ENCODE results near the gene SUFU.

The SUFU gene

DNA sequence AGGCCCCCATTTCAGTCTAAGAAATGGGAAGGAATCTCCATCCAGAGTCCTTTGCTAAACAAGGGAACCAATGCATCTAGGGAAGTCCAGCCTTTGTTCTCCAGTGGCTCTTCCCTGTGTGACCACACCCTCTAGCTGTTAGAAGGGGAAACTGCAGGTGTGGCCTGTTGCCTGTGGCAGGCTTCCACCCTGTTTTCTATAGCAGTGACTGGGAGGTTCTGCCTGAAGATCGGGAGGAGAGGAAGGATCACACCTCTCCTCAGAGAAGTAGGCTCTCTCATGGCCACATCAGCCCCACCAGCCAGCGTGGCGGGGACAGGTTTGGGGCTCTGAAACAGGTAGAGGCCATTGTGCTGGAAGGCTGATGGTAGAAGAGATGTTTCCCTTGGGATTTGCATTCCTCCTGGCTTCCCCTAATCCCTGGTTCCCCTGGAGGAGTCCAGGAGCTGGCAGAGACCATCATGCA lies 92.8 kb downstream of the SUFU start:
- DNase-seq (ENCODE audit: low read depth in 2 of 2), result no peak

DNA sequence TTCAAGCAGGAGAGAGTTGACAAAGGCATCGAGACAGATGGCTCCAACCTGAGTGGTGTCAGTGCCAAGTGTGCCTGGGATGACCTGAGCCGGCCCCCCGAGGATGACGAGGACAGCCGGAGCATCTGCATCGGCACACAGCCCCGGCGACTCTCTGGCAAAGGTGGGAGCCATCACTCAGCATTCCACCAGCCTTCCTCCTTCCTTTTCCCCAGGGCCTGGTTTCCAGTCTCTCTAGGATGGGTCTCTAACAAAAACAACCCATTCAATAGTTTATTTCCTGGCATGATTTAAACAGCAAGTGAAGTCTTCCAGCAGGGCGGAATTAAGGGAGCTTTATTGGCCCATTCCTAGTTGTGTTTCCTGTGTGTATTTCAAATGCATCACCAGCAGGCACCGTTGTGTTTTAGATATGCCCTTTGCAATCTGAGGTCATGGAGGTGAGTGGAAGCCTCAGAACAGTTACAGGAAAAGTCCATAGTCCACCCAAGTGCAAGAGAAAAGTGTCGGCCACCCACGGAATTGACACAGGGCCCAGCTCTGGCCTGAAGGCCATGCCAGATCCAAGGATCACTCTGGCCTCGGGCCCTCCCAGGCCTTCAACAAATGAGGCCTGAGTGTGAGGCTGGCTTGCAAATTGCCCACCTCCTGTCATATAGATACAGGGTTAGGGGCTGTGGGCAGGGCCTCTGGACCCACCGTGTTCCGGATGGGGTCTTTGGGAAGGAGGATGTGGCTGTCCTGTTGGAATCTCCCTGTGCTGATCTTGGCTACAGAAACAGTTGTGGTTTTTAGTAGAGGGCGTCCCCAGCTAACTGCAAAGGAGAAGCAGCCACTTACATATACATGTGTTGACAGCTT lies 93.6 kb downstream of the SUFU start:
- no peak for DNase-seq (ENCODE audit: low read depth in 2 of 2)

DNA sequence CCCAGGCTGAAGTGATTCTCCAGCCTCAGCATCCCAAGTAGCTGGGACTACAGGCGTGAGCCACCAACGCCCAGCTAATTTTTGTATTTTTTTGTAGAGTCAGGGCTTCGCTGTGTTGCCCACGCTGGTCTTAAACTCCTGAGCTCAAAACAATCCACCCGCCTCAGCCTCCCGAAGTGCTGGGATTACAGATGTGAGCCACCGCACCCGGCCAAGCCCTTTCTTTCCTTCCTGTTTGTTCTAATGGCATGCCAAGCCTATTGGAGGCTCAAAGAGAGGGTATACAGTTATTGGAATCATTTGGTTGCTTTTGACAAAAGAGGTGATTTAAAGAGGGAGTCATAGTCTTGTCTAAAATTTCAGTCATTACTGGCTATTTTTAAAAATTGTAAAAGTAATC lies 94.5 kb downstream of the SUFU start:
- DNase-seq (ENCODE audit: low read depth in 2 of 2), result no peak

DNA sequence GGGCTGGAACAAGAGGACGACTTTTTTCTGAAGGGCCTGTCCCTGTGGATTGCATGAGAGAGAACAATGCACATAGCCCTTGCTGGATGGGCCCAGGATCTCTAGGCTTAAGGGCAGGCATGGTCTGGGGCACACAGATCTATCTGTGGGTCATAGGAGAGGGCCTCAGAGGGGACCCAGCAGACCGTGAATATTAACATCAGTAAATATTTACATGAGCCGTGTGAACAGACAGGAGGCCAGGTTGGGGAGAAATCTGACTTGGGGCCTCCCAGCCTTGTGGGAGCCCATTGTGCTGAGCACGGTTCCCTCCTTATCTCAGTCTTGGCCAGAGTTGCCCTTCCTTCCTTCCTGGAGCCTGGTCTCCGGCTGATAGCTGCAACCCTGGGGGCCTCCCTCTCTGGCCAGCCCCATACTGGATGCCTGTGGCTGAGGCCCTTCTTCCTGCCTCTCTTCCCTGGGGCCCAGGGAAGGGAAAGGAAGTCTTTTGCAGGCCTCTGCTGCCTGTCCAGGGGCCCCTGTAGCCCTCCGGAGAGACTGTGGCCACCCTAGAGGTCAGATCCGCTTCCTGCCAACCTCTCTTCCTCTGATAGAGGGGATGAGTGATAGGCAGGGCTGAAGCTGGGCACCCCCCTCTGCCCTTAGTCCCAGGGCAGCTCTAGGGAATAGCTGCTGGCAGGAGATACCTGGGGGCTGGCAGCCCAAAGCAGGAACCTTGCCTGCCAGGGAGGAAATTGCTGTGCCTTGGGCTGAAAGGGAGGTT lies 96.0 kb downstream of the SUFU start:
- no peak for DNase-seq (ENCODE audit: low read depth in 2 of 2)

DNA sequence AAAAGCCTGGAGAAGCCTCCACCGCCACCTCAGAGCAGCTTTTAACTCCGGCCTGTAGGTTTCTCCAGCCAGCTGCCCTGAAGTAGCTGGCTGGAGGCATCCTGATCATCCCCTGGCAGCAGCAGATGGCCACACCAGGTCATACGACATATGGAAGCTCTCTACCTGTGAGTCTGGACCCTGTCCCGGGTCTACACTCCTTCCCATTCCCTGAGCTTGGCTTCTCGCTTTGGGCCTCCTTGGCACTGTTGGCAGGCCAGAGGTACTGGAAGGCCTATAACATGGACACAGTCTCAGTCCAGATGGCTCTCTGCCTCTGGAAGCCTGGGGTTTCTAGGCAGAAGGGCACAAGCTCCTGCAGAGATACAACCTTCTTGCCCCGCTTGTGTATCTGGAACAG lies 97.0 kb downstream of the SUFU start:
- no peak for DNase-seq (ENCODE audit: low read depth in 2 of 2)

DNA sequence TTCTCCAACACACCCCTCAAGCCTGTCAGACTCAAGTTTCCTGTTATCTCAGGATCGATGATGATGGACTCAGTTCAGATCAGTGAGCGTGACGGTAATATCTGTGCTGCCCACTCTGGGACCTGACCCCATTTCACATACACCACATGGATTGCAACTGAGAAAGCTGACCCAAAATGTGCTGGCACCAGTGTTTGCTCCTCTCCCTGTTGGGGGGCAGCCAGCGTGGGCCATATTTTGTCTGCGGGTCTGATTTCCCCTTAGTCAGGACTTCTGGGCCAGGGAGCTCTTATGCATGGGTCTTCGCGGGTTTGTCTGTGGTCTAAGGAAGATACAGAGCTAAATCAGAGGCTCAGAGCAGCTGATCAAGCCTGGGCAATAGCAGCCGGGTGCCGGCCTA lies 97.9 kb downstream of the SUFU start:
- DNase-seq (ENCODE audit: low read depth in 2 of 2), result no peak

DNA sequence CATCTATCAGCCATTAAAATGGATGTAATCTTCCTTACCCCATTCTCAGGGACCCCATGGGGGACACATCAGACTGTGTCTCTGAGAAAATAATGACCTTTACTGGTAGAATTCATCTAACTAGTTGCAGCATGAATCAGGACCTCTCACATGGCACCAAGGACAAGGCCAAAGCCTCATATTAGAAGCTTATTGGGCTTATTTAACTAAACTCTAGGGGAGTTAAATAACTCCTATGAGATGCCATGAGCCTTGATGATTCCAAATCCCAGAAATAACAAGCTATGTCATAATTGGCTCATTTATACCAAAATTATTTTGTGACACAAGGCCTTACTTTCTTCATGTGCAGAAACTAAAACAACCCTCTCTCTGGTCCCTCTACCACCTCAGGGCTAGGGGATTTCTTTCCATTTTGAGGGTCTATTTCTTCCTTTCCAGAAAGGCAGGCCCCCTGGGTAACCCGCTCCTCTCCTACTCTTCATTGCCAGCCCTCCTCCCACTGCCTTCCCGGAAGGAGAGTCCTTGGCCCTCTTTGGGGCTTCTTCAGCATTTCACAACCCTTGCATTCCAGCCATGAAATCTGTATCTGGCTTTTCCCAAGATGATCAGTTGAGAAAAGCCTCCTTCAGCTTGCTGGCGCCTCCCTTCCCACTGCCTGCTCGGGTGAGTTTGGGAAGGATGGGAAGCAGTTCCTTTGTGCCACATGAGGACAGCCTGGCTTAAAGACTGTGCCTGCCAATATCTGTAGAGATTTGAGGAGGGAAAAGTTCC lies 98.7 kb downstream of the SUFU start:
- DNase-seq (ENCODE audit: low read depth in 2 of 2), result no peak

DNA sequence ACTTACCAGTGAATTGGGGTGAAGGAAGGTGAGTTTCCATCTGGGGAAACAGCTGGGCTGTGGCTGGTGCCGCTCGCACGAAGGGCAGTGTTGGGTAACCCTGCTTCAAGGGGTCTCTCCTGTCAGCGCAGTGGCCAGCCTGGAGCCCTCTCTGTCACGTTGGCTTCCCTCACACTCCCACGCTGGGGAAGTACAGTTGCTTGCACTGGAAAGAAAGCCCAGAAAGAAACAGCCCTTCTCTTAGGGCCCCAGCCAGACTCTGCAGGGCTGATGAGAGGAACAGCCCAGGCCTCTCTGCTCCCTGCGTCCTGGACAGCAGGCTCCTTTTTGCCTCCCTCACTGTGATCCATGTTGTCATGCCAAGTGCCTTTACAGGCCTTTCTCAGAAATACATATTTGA lies 100.2 kb downstream of the SUFU start:
- no peak for DNase-seq (ENCODE audit: low read depth in 2 of 2)

DNA sequence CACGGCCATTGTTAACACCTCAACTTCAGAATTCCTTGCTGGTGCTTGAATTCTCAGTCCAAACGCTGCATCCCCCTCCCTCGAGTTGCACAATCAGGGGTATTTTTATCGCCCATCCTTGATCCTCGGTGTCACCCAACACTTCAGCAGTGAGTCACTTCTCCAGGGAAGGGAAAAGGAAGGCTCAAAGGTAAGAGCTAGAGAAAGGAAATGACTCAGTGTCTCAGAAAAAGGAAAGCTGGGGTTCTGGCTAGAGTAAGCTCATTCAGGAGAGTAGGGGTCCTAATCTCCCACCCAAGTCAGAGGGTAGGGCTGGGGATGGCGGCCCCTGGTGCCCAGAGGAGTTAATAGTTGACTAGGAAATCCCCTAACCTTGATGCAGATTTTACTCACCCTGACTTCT lies 100.7 kb downstream of the SUFU start:
- no peak for DNase-seq (ENCODE audit: low read depth in 2 of 2)

DNA sequence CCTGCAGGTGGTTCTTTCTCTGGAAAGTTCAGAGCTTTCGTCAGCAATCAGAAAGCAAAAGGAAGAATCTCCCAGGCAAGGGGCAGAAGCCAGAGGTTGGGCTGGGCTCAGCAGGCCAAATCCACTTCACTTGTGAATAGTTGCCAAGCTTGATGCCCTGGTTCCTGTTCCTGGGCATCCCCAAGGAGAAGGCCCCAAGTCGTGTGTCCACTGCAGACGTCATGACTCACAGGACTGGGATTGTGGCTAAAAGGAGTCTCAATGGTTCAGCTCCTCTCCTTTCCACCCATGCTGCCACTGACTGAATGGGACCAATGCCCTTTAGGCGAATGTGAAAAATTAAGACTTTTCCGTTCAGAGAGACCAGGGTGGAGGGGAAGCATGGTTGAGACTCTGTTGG lies 101.9 kb downstream of the SUFU start:
- DNase-seq (ENCODE audit: low read depth in 2 of 2), result no peak

DNA sequence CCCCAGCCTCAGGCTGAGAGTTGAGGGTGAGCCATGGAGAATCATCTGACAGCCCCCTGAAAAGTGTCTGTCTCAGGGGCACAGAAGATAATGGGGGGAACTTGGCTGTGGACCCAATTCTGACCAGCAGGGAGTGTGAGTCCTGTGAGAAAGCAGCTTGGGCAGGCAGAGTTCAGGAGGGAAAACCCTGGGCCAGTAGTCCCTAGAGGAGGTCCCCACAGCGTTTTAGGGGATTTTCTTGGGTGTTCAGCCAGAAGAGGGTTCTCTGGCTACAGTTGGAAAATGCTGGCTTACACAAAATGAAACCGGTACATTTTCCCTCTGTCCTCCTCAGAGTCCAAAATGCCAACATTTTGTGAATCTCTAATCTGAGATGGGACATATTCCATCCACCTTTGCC lies 104.7 kb downstream of the SUFU start:
- DNase-seq (ENCODE audit: low read depth in 2 of 2), result no peak

DNA sequence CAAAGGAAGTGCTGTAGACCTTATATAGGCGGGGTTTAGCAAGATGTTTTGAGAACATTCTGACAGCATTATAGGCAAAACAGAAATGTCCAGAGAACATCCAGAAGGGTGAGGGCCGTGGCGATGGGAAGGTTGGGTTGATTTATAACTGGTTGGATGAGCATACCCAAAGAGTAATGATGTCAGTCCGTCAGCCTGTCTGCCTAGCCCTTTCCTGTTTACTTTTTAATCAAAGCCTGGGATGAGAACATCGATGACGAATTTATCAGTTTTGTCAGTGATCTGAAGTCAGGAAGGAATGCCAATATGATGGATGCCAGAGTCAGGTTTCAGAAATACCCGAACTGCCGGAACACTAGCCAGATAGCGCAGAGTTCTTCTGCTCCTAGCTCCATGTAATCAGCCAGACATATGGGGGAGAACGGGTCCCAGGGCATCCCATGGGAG lies 106.7 kb downstream of the SUFU start:
- DNase-seq (ENCODE audit: low read depth in 2 of 2), result no peak

DNA sequence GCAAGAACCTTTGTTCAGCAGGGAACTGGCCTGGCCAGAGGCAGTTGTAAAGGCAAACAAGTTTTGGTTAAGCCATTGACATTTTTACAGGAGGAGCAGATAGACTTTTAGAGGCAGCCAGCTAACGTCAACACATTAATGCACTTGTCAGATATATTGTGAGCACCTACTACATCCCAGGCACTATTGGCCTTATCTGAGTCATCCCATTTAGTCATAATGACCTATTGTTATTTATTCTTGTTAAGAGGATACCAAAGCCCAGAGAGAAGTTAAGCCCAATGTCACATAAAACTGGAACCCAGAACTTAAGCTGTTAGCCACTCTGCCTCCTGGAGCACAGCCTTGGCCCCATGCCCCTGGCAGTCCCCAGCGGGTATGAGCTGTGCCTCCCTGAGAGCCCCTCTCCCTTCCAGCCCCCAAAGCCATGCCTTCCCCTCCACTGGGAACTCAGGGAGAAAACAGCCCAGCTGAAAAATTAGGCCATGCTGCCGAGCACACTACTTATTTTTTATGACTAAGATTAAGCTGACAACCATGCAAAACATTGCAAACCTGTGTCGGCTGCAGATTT lies 107.8 kb downstream of the SUFU start:
- DNase-seq (ENCODE audit: low read depth in 2 of 2), result no peak

DNA sequence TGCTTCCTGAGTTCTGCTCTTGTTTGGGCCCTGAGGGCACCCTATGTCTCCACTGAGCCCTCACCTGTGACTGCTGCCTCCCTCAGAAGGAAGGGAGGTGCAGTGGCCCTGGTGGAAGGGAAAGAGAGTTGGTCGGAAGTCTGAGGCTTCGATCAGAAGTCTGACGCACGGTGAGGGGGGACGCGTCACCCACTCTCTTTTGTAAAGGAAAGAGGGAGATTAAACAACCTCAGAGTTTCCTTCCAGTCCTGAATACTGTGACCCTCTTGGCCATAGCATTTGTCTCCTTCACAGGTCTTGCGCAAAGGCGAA lies 109.1 kb downstream of the SUFU start:
- peak; percentile 13 to 40 for DNase-seq (ENCODE audit: low read depth in 2 of 2)

DNA sequence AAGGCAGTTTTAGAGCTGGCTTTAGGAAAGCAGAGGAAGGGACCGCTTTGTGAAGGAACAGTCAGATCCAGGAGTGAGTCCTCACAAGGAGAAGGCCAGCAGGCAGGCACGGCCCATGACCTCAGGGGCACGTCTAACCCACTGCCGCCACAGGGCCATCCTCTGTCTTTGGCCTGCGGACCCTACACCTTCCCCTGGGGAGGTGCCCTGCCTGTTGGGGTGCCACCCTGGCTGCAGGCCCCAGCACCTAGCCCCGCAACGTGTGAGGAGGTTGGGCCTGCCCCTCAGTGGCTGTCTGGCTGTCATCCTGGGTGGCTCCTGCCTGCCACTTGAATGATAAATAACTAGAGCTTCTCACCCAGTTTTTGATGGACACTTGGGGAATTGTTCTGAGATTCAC lies 109.5 kb downstream of the SUFU start:
- DNase-seq (ENCODE audit: low read depth in 2 of 2), result no peak

DNA sequence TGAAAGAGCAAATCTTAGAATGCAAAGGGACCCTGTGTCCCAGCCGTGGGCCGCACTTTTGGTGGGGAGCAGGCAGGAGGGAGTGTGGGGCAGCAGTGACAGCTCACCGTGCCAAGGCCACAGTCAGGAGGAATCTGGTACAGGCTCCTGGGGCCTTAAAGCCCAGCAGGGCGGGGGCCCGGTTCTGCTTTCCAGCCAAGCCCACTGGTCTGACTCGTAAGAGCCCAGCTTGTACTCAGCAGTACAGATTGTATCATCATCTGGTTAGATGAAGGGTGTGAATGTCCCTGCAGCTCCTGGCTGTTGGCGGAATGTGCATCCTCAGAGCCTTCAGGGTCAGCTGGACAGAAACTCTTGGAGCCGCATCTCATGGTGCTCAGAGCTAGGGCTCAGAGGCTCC lies 110.0 kb downstream of the SUFU start:
- no peak for DNase-seq (ENCODE audit: low read depth in 2 of 2)

DNA sequence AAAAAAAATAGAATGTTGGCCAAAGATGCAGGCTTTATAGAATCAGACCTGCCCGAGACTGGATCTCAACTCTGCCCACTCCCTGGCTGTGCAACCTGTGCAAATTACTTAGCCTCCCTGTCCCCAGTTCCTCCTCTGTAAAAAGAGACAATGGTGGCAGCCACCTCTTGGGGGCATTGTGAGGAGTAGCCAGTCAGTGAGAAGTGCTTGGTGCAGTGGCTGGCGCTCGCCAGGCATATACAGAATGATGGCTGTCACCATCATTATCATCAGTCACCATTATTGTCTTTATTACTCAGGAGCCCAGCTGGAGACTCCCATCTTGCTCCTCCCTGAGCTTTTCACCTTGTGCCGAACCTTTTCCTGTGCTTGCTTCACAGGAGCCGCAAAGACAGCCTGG lies 111.1 kb downstream of the SUFU start:
- no peak for DNase-seq (ENCODE audit: low read depth in 2 of 2)

DNA sequence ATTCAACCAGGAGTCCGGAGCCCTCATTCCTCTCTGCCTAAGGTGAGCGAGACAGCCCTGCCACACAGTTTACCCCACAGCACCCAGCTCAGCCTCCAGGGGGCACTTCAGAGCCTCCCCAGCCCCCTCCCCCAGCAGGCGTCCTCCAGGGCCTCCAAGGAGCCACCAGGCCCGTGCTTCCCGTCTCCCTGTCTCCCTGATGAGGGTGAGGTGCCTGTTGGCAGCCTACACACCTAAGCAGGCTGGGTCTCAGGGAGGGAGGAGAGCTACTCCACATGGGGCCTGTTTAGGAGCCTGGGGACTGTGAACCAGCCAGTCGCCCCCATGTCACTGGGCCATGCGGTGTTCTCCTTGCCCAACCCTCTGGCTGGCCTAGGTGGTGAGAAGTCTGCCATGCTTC lies 111.6 kb downstream of the SUFU start:
- DNase-seq (ENCODE audit: low read depth in 2 of 2), result no peak

DNA sequence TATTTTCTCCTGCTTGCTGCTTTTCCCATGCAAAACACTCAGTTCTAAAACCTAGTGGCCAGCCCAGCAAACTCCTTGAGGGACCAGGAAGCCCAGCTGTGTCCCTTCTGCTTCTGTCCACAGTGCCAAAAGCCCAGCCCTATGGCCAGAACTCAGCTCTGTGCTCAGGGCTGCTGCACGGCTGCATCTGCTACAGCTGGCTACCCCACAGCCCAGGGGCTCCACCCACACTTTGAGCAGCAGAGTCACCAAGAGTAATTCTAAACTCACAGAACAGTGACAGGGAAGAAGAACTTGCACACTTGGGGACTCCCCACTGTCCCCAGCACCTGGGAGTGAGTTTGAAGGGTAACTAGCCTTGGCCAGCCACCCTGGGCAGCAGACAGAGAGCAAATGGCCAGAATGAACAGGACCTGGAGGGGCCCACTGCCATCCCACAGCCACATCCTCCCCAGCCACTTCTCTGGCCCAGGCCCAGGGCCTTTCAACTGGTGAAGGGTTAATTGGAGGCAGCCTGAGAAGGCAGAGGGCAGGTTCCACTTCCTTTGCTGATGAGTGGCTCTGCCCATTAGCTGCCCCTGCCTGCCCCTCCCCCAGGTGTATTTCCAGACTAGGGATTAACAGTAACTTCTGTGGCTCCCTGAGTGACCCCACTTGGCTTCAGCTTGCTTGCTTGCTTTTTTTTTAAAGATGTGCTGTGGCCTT lies 112.4 kb downstream of the SUFU start:
- DNase-seq (ENCODE audit: low read depth in 2 of 2), result no peak

DNA sequence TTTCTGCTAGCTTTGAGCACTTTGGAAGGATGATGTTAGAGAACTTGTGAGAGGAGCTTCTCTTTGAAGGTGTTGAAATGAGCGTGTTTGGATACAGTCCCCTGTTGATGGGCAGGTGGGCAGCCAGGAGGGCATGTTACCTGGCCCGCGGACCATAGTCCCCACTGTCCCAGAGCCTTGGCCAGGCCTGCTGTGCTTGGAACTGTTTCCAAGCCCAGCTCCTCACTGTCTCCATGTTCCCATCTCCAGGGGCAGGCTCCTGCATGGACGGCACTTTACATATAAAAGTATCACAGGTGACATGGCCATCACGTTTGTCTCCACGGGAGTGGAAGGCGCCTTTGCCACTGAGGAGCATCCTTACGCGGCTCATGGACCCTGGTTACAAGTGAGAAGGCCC lies 113.3 kb downstream of the SUFU start:
- no peak for DNase-seq (ENCODE audit: low read depth in 2 of 2)

DNA sequence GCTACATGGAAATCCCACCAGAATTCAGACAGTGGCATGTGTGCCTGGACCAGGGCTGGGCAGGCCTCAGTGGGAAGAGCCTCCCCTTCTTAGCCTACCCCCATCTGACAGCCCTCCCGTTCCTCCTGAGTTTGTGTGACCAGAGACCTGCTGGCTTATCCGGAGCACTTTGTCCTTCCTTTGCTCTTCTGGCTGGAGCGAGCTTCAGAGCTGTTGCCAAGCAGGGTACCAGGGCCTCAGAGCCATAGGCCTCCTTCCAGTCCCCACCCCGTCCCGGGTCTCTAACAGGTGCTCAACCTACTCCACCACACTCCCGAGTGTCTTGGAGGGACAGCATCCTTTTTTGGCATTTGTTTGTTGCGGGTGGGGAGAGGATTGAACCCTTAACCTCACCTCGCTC lies 114.0 kb downstream of the SUFU start:
- DNase-seq (ENCODE audit: low read depth in 2 of 2), result no peak

Data from stimulated activated CD8-positive, alpha-beta memory T cell treated with anti-CD3 and anti-CD28 coated beads, Interleukin-2, amount 100 ng/mL, for 1 hour (primary cell).